ENCODE measurements around the gene LHFPL4. TPM values are rescaled to one million over a fixed set of nuclear protein-coding genes. Genes with fewer than 3 reads are reported as not detected.
"Not testable (repeated sequence)": the region's sequence is repeated elsewhere in the genome, so short reads cannot be mapped to it uniquely, and the experiment has no call there.

LHFPL4 gene
- 1 to 10 TPM in 3 of 6 donors, under 1 TPM in 3; 0.35 to 2.8 (median 0.96) TPM for total RNA-seq
- 1 to 10 TPM in 1 of 2 donors, under 1 TPM in 1; 0.99 to 3.9 TPM for polyA plus RNA-seq

- Histone ChIP-seq H3K36me3 (no peaks in the 10 kb centered on the region), H3K27ac (no peak within 1 kb of the TSS), H3K9me3 (no peaks in the 10 kb centered on the region), H3K4me3 (peak within 1 kb of the TSS in 2 of 4 donors; percentile 16 to 25), H3K4me1 (no peaks in the 10 kb centered on the region), H3K27me3 (no peaks in the 10 kb centered on the region)
- FAIRE-seq, result no peak
- TF ChIP-seq CTCF (IDR thresholded peaks at IDR 0.05), result no peak
- 3% methylated on average over 42 to 75 of the region's 75 CpGs for WGBS, 2 donors
- ATAC-seq, result peak in 2 of 4 donors; percentile 64 to 75
- DNase-seq, result peak in 1 of 6 donors; percentile 48
- intact Hi-C loops (cut with DNase I), result no loop called here
These were observed at the start of gene LHFPL4 for GRCh38 chr3:9553021-9553947. Gene LHFPL4, minus strand, starts transcription at chr3:9553822. Its CDS starts 1,143 bp downstream, at chr3:9552679.

GRCh38 chr3:9602620-9603019 is 49.0 kb upstream of the LHFPL4 start:
- no peak for FAIRE-seq
- H3K27ac ChIP-seq, result no peak overlapping the region
- no peak overlapping the region for H3K4me3 ChIP-seq
- no peaks in the 10 kb centered on the region for H3K4me1 ChIP-seq
- no peaks in the 10 kb centered on the region for H3K9me3 ChIP-seq
- 75 to 84% methylated on average over 4 of the region's 4 CpGs for WGBS, 2 donors
- no peaks in the 10 kb centered on the region for H3K36me3 ChIP-seq
- no peaks in the 10 kb centered on the region for H3K27me3 ChIP-seq
- no peak for ATAC-seq
- intact Hi-C loops (cut with DNase I), result no loop called here
- DNase-seq, result no peak
- TF ChIP-seq CTCF (IDR thresholded peaks at IDR 0.05), result no peak

GRCh38 chr3:9601006-9601581 is 47.5 kb upstream of the LHFPL4 start:
- FAIRE-seq; H3K27me3 ChIP-seq; H3K9me3 ChIP-seq; H3K36me3 ChIP-seq; ATAC-seq; intact Hi-C loops (cut with DNase I); H3K4me1 ChIP-seq: not testable (repeated sequence)
- Histone ChIP-seq H3K4me3 (peak overlapping the region in 2 of 4 donors; percentile 27 to 38), H3K27ac (peak overlapping the region in 1 of 4 donors; percentile 31)
- peak in 1 of 6 donors; percentile 10 for DNase-seq
- 68 to 71% methylated on average over 24 of the region's 24 CpGs for WGBS, 2 donors

DNA sequence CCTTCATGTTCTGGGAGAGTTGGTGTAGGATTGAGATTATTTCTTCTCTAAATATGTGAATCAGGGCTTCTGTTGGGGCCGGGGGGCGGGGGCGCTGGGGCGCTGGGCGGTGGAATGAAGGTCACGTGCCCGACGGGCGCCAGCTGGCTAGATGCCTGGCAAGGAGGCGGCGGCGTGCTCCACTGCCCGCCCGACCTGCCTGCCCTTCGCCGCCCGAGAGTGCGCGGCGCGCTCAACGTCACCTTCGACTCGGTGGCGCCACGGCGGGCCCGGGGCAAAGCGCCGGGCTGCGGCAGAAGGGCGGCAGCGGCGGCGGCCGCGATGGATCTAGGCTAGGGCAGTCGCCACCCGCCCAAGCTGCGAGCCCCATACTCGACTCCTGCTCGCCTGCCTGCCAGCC is 47.0 kb upstream of the LHFPL4 start:
- TF ChIP-seq CTCF (IDR thresholded peaks at IDR 0.05), result no peak
- Histone ChIP-seq H3K4me1 (no peaks in the 10 kb centered on the region), H3K4me3 (peak overlapping the region in 2 of 4 donors; percentile 27 to 38), H3K27ac (peak overlapping the region in 1 of 4 donors; percentile 31), H3K27me3 (no peaks in the 10 kb centered on the region), H3K36me3 (no peaks in the 10 kb centered on the region), H3K9me3 (no peaks in the 10 kb centered on the region)
- FAIRE-seq (no peak), DNase-seq (peak; percentile 50 to 81 (median 72)), ATAC-seq (peak; percentile 83 to 94 (median 90))
- intact Hi-C loops (cut with DNase I), result no loop called here
- 0 to 4% methylated on average over 41 to 42 of the region's 42 CpGs for WGBS, 2 donors

GRCh38 chr3:9598783-9599387 is 45.3 kb upstream of the LHFPL4 start:
- Histone ChIP-seq H3K27me3 (no peaks in the 10 kb centered on the region), H3K36me3 (no peaks in the 10 kb centered on the region), H3K4me1 (no peaks in the 10 kb centered on the region), H3K9me3 (no peaks in the 10 kb centered on the region), H3K4me3 (no peak overlapping the region), H3K27ac (peak overlapping the region in 1 of 4 donors; percentile 42)
- WGBS, 2 donors, result 52 to 56% methylated on average over 7 of the region's 7 CpGs
- FAIRE-seq (no peak), DNase-seq (peak in 1 of 6 donors; percentile 9), ATAC-seq (peak in 3 of 4 donors; percentile 30 to 53 (median 47))
- no peak for TF ChIP-seq CTCF (IDR thresholded peaks at IDR 0.05)
- intact Hi-C loops (cut with DNase I), result no loop called here
